Measurements from ENCODE around the gene OR51V1.

The OR51V1 gene

DNA sequence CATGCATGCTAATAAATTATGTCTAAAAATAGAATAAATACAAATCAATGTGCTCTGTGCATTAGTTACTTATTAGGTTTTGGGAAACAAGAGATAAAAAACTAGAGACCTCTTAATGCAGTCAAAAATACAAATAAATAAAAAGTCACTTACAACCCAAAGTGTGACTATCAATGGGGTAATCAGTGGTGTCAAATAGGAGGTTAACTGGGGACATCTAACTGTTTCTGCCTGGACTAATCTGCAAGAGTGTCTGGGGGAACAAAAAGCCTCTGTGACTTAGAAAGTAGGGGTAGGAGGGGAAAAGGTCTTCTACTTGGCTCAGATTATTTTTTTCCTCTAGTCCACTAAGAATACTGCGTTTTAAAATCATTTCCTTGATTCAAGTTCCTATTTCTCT lies 27.2 kb upstream of the OR51V1 start:
- ATAC-seq (replicated peaks; ENCODE audit: extremely low read depth, poor library complexity, severe bottlenecking) (no peak), DNase-seq (ENCODE audit: low spot score in 2 of 2) (no peak)
- Mint-ChIP-seq H3K9me3 (no peaks in the 10 kb centered on the region), H3K36me3 (ENCODE audit: insufficient read depth) (no peaks in the 10 kb centered on the region), H3K4me1 (no peaks in the 10 kb centered on the region), H3K27ac (ENCODE audit: low read depth) (no peak overlapping the region), H3K27me3 (no peaks in the 10 kb centered on the region), H3K4me3 (no peak overlapping the region)

- no peak within 1 kb of the TSS for H3K27ac Mint-ChIP-seq (ENCODE audit: low read depth)
- no peaks in the 10 kb centered on the region for H3K4me1 Mint-ChIP-seq
- no peak for DNase-seq (ENCODE audit: low spot score in 2 of 2)
- ATAC-seq (replicated peaks; ENCODE audit: extremely low read depth, poor library complexity, severe bottlenecking): no peak
- H3K36me3 Mint-ChIP-seq (ENCODE audit: insufficient read depth): no peaks in the 10 kb centered on the region
- no peaks in the 10 kb centered on the region for H3K27me3 Mint-ChIP-seq
- no peak within 1 kb of the TSS for H3K4me3 Mint-ChIP-seq
- no peaks in the 10 kb centered on the region for H3K9me3 Mint-ChIP-seq
Measured at GRCh38 chr11:5226732-5227310, 26.3 kb upstream of the OR51V1 start, which contains the start of gene HBB. Gene HBB (minus strand): TSS chr11:5227071. CDS start chr11:5227021, 50 bp downstream.

DNA sequence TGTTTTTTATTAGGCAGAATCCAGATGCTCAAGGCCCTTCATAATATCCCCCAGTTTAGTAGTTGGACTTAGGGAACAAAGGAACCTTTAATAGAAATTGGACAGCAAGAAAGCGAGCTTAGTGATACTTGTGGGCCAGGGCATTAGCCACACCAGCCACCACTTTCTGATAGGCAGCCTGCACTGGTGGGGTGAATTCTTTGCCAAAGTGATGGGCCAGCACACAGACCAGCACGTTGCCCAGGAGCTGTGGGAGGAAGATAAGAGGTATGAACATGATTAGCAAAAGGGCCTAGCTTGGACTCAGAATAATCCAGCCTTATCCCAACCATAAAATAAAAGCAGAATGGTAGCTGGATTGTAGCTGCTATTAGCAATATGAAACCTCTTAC lies 25.0 kb upstream of the OR51V1 start:
- no peaks in the 10 kb centered on the region for H3K27me3 Mint-ChIP-seq
- DNase-seq (ENCODE audit: low spot score in 2 of 2) (no peak), ATAC-seq (replicated peaks; ENCODE audit: extremely low read depth, poor library complexity, severe bottlenecking) (no peak)
- no peak overlapping the region for H3K27ac Mint-ChIP-seq (ENCODE audit: low read depth)
- no peaks in the 10 kb centered on the region for H3K4me1 Mint-ChIP-seq
- no peak overlapping the region for H3K4me3 Mint-ChIP-seq
- H3K36me3 Mint-ChIP-seq (ENCODE audit: insufficient read depth): no peaks in the 10 kb centered on the region
- peaks cover 4% of the 10 kb centered on the region for H3K9me3 Mint-ChIP-seq

DNA sequence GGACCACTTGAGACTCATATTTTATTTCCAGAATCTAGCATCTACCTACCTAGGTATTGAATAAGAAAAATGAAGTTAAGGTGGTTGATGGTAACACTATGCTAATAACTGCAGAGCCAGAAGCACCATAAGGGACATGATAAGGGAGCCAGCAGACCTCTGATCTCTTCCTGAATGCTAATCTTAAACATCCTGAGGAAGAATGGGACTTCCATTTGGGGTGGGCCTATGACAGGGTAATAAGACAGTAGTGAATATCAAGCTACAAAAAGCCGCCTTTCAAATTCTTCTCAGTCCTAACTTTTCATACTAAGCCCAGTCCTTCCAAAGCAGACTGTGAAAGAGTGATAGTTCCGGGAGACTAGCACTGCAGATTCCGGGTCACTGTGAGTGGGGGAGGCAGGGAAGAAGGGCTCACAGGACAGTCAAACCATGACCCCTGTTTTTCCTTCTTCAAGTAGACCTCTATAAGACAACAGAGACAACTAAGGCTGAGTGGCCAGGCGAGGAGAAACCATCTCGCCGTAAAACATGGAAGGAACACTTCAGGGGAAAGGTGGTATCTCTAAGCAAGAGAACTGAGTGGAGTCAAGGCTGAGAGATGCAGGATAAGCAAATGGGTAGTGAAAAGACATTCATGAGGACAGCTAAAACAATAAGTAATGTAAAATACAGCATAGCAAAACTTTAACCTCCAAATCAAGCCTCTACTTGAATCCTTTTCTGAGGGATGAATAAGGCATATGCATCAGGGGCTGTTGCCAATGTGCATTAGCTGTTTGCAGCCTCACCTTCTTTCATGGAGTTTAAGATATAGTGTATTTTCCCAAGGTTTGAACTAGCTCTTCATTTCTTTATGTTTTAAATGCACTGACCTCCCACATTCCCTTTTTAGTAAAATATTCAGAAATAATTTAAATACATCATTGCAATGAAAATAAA lies 24.3 kb upstream of the OR51V1 start:
- Mint-ChIP-seq H3K27ac (ENCODE audit: low read depth) (no peak overlapping the region), H3K4me1 (no peaks in the 10 kb centered on the region), H3K27me3 (no peaks in the 10 kb centered on the region), H3K36me3 (ENCODE audit: insufficient read depth) (no peaks in the 10 kb centered on the region), H3K9me3 (peaks cover 6% of the 10 kb centered on the region), H3K4me3 (no peak overlapping the region)
- DNase-seq (ENCODE audit: low spot score in 2 of 2) (no peak), ATAC-seq (replicated peaks; ENCODE audit: extremely low read depth, poor library complexity, severe bottlenecking) (no peak)

DNA sequence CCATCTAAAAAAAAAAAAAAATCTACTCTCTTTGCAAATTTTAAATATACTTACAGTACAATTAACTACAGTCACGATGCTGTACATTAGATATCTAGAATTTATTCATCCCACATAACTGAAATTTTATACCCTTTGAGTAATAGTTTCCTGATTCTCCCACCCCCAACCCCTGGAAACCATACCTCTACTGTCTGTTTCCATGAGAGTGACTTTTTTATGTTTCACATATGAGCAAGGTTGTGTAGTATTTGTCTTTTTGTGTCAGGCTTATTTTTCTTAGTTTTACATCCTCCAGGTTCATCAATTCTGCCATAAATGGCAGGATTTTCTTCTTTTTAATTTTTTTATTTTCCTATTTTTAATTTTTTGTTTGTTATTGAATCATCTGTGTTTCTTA lies 23.2 kb upstream of the OR51V1 start:
- Mint-ChIP-seq H3K9me3 (peaks cover 11% of the 10 kb centered on the region), H3K36me3 (ENCODE audit: insufficient read depth) (no peaks in the 10 kb centered on the region), H3K27ac (ENCODE audit: low read depth) (no peak overlapping the region), H3K4me1 (no peaks in the 10 kb centered on the region), H3K4me3 (no peak overlapping the region), H3K27me3 (no peaks in the 10 kb centered on the region)
- DNase-seq (ENCODE audit: low spot score in 2 of 2) (no peak), ATAC-seq (replicated peaks; ENCODE audit: extremely low read depth, poor library complexity, severe bottlenecking) (no peak)

- DNase-seq (ENCODE audit: low spot score in 2 of 2) (no peak), ATAC-seq (replicated peaks; ENCODE audit: extremely low read depth, poor library complexity, severe bottlenecking) (no peak)
- no peaks in the 10 kb centered on the region for H3K4me1 Mint-ChIP-seq
- no peaks in the 10 kb centered on the region for H3K36me3 Mint-ChIP-seq (ENCODE audit: insufficient read depth)
- H3K27ac Mint-ChIP-seq (ENCODE audit: low read depth): no peak overlapping the region
- no peak overlapping the region for H3K4me3 Mint-ChIP-seq
- H3K27me3 Mint-ChIP-seq: no peaks in the 10 kb centered on the region
- peaks cover 12% of the 10 kb centered on the region for H3K9me3 Mint-ChIP-seq
Measured at GRCh38 chr11:5223146-5223545, 22.7 kb upstream of the OR51V1 start.

DNA sequence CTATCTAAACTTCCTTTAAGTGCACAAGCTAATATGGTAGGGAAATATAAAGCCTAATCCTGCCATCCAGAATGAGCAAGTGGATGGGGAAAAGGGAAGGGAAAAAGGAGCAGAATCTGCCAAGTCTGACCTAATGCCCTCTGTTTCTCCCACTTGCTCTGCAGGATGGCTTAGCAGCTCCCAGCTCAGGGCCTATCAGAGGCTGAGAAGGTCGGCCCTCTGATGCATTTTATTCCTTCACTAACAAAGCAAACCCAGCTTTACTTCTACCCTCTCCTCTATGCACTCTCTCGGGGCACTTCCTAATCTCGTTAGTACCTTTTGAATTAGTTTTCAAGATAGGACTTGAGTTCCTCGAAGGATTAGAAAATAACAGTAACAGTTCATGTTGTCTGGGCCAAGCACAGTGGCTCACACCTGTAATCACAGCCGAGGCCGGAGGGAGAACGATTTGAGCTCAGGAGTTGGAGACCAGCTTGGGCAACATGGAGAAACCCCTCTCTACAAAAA lies 9.9 kb upstream of the OR51V1 start:
- no peaks in the 10 kb centered on the region for H3K9me3 Mint-ChIP-seq
- H3K27ac Mint-ChIP-seq (ENCODE audit: low read depth): no peak overlapping the region
- no peaks in the 10 kb centered on the region for H3K4me1 Mint-ChIP-seq
- no peaks in the 10 kb centered on the region for H3K27me3 Mint-ChIP-seq
- no peak for DNase-seq (ENCODE audit: low spot score in 2 of 2)
- no peak for ATAC-seq (replicated peaks; ENCODE audit: extremely low read depth, poor library complexity, severe bottlenecking)
- no peak overlapping the region for H3K4me3 Mint-ChIP-seq
- no peaks in the 10 kb centered on the region for H3K36me3 Mint-ChIP-seq (ENCODE audit: insufficient read depth)

GRCh38 chr11:5204787-5205186 lies 4.3 kb upstream of the OR51V1 start:
- Mint-ChIP-seq H3K36me3 (ENCODE audit: insufficient read depth) (no peaks in the 10 kb centered on the region), H3K27me3 (no peaks in the 10 kb centered on the region), H3K27ac (ENCODE audit: low read depth) (no peak overlapping the region), H3K4me1 (no peaks in the 10 kb centered on the region), H3K4me3 (no peak overlapping the region), H3K9me3 (no peaks in the 10 kb centered on the region)
- DNase-seq (ENCODE audit: low spot score in 2 of 2) (no peak), ATAC-seq (replicated peaks; ENCODE audit: extremely low read depth, poor library complexity, severe bottlenecking) (no peak)

- no peak overlapping the region for H3K27ac Mint-ChIP-seq (ENCODE audit: low read depth)
- H3K4me3 Mint-ChIP-seq: no peak overlapping the region
- H3K36me3 Mint-ChIP-seq (ENCODE audit: insufficient read depth): no peaks in the 10 kb centered on the region
- ATAC-seq (replicated peaks; ENCODE audit: extremely low read depth, poor library complexity, severe bottlenecking): no peak
- DNase-seq (ENCODE audit: low spot score in 2 of 2): no peak
- H3K9me3 Mint-ChIP-seq: no peaks in the 10 kb centered on the region
- H3K27me3 Mint-ChIP-seq: no peaks in the 10 kb centered on the region
- H3K4me1 Mint-ChIP-seq: no peaks in the 10 kb centered on the region
Measured at GRCh38 chr11:5203366-5203765, 2.9 kb upstream of the OR51V1 start.

GRCh38 chr11:5198285-5198684 lies 2.2 kb downstream of the OR51V1 start:
- no peaks in the 10 kb centered on the region for H3K36me3 Mint-ChIP-seq (ENCODE audit: insufficient read depth)
- no peaks in the 10 kb centered on the region for H3K9me3 Mint-ChIP-seq
- ATAC-seq (replicated peaks; ENCODE audit: extremely low read depth, poor library complexity, severe bottlenecking): no peak
- no peaks in the 10 kb centered on the region for H3K4me1 Mint-ChIP-seq
- H3K27me3 Mint-ChIP-seq: no peaks in the 10 kb centered on the region
- H3K27ac Mint-ChIP-seq (ENCODE audit: low read depth): no peak overlapping the region
- no peak overlapping the region for H3K4me3 Mint-ChIP-seq
- DNase-seq (ENCODE audit: low spot score in 2 of 2): no peak

DNA sequence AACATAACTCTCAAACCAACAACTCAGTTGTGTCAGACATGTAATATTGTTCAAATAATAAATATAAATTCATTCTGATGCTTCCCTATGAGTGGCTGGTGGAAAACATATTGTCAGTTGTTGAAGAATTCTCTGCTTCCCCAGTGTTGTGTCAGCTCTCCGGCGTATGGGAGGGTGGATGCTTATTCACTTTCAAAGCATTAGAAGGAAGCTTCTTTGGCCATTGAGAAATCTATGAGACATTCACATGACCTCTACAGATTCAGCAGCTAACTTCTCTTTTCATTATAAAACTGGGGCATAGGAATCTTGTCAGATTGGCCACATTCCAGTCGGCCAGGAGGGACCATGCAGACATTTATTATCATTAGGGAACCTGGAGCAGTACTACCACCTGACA lies 2.9 kb downstream of the OR51V1 start:
- Mint-ChIP-seq H3K4me1 (no peaks in the 10 kb centered on the region), H3K27ac (ENCODE audit: low read depth) (no peak overlapping the region), H3K4me3 (no peak overlapping the region), H3K27me3 (no peaks in the 10 kb centered on the region), H3K9me3 (no peaks in the 10 kb centered on the region), H3K36me3 (ENCODE audit: insufficient read depth) (no peaks in the 10 kb centered on the region)
- no peak for ATAC-seq (replicated peaks; ENCODE audit: extremely low read depth, poor library complexity, severe bottlenecking)
- no peak for DNase-seq (ENCODE audit: low spot score in 2 of 2)

DNA sequence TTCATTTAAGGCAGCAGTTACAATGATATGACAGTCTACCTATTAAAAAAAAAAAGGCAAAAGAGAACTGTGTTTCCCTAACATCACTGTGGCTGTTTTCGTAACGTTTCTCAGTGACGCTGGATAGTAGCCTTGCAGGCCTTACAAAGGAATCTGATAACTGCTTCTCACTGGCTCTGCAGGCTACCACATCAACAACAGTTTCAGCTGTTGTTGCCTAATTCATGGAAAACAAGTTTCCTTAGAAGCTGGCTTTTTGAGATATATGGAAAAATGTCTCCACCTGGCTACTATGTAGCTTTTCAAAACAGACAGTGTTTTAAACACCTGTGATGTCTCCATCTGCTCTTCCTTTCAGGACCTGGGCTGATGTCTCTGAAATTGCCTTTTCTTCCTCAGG lies 3.8 kb downstream of the OR51V1 start:
- DNase-seq (ENCODE audit: low spot score in 2 of 2) (no peak), ATAC-seq (replicated peaks; ENCODE audit: extremely low read depth, poor library complexity, severe bottlenecking) (no peak)
- H3K4me1 Mint-ChIP-seq: no peaks in the 10 kb centered on the region
- no peaks in the 10 kb centered on the region for H3K9me3 Mint-ChIP-seq
- no peak overlapping the region for H3K4me3 Mint-ChIP-seq
- H3K27ac Mint-ChIP-seq (ENCODE audit: low read depth): no peak overlapping the region
- no peaks in the 10 kb centered on the region for H3K27me3 Mint-ChIP-seq
- no peaks in the 10 kb centered on the region for H3K36me3 Mint-ChIP-seq (ENCODE audit: insufficient read depth)

GRCh38 chr11:5196067-5196466 lies 4.4 kb downstream of the OR51V1 start:
- no peaks in the 10 kb centered on the region for H3K4me1 Mint-ChIP-seq
- no peak overlapping the region for H3K27ac Mint-ChIP-seq (ENCODE audit: low read depth)
- H3K36me3 Mint-ChIP-seq (ENCODE audit: insufficient read depth): no peaks in the 10 kb centered on the region
- H3K27me3 Mint-ChIP-seq: no peaks in the 10 kb centered on the region
- H3K9me3 Mint-ChIP-seq: peaks cover 6% of the 10 kb centered on the region
- ATAC-seq (replicated peaks; ENCODE audit: extremely low read depth, poor library complexity, severe bottlenecking) (no peak), DNase-seq (ENCODE audit: low spot score in 2 of 2) (no peak)
- H3K4me3 Mint-ChIP-seq: no peak overlapping the region
